ENCODE data around the gene ADAMTS3. TPM values are rescaled to one million over a fixed set of nuclear protein-coding genes. Genes with fewer than 3 reads are reported as not detected.

ADAMTS3 gene
- total RNA-seq, 1 experiment from 2014 or later = 4.4 TPM

- POLR2A ChIA-PET = no interaction called here
- ATAC-seq (no peak), DNase-seq (ENCODE audit: low spot score) (no peak)
- no peaks in the 10 kb centered on the region for H3K9me3 Mint-ChIP-seq
- no peak overlapping the region for H3K27ac Mint-ChIP-seq
- no peaks in the 10 kb centered on the region for H3K36me3 Mint-ChIP-seq
- CTCF ChIA-PET = no interaction called here
- TF ChIP-seq FOXK1 (CRISPR knock-in tag; IDR thresholded peaks at IDR 0.05) (no peak), ZBTB43 (CRISPR knock-in tag; IDR thresholded peaks at IDR 0.05) (no peak), MAX (CRISPR knock-in tag; IDR thresholded peaks at IDR 0.05) (no peak), SMAD3 (CRISPR knock-in tag; IDR thresholded peaks at IDR 0.05; ENCODE audit: borderline replicate concordance) (no peak), IRF2 (CRISPR knock-in tag; IDR thresholded peaks at IDR 0.05; ENCODE audit: borderline replicate concordance, low read depth) (no peak), NR1H2 (CRISPR knock-in tag; IDR thresholded peaks at IDR 0.05) (no peak), ZNF396 (CRISPR knock-in tag; IDR thresholded peaks at IDR 0.05; ENCODE audit: borderline replicate concordance) (no peak), ZNF317 (CRISPR knock-in tag; IDR thresholded peaks at IDR 0.05; ENCODE audit: borderline replicate concordance, low read depth) (no peak), ETV6 (CRISPR knock-in tag; IDR thresholded peaks at IDR 0.05) (no peak), EMX1 (CRISPR knock-in tag; IDR thresholded peaks at IDR 0.05) (no peak), CREM (CRISPR knock-in tag; IDR thresholded peaks at IDR 0.05) (no peak), ZNF219 (CRISPR knock-in tag; IDR thresholded peaks at IDR 0.05; ENCODE audit: borderline replicate concordance) (no peak), CTCF (IDR thresholded peaks at IDR 0.05) (no peak), USF2 (CRISPR knock-in tag; IDR thresholded peaks at IDR 0.05) (no peak), RORB (CRISPR knock-in tag; IDR thresholded peaks at IDR 0.05) (no peak), ATF3 (CRISPR knock-in tag; conservative IDR thresholded peaks at IDR 0.05) (no peak), ZNF423 (CRISPR knock-in tag; IDR thresholded peaks at IDR 0.05) (no peak), TEAD1 (CRISPR knock-in tag; IDR thresholded peaks at IDR 0.05) (no peak)
- peaks cover 3% of the 10 kb centered on the region; the same call in 1 of the 2 replicates for H3K4me1 Mint-ChIP-seq
- H3K27me3 Mint-ChIP-seq (ENCODE audit: low read depth) = no peaks in the 10 kb centered on the region
- no peak overlapping the region for H3K4me3 Mint-ChIP-seq
Measured at GRCh38 chr4:72391281-72391680, 177.7 kb downstream of the ADAMTS3 start.

- no peak for ATAC-seq
- ChIA-PET POLR2A (no interaction called here), CTCF (no interaction called here)
- TF ChIP-seq FOXP4 (CRISPR knock-in tag; IDR thresholded peaks at IDR 0.05) = no peak
- TF ChIP-seq FOXJ3 (CRISPR knock-in tag; IDR thresholded peaks at IDR 0.05; ENCODE audit: borderline replicate concordance) = no peak
- no peak for TF ChIP-seq ZNF281 (CRISPR knock-in tag; IDR thresholded peaks at IDR 0.05)
- no peak for TF ChIP-seq ATF6 (CRISPR knock-in tag; IDR thresholded peaks at IDR 0.05)
- no peak for TF ChIP-seq ZNF416 (CRISPR knock-in tag; IDR thresholded peaks at IDR 0.05)
- TF ChIP-seq NR3C1 (CRISPR knock-in tag; conservative IDR thresholded peaks at IDR 0.05; ENCODE audit: low read depth) = no peak
- TF ChIP-seq IRF2 (CRISPR knock-in tag; IDR thresholded peaks at IDR 0.05; ENCODE audit: borderline replicate concordance, low read depth) = no peak
- Mint-ChIP-seq H3K27ac (no peak overlapping the region), H3K4me1 (peaks cover 3% of the 10 kb centered on the region; the same call in 1 of the 2 replicates), H3K4me3 (no peak overlapping the region), H3K9me3 (no peaks in the 10 kb centered on the region), H3K36me3 (no peaks in the 10 kb centered on the region), H3K27me3 (ENCODE audit: low read depth) (no peaks in the 10 kb centered on the region)
- no peak for DNase-seq (ENCODE audit: low spot score)
Measured at GRCh38 chr4:72390409-72390808, 178.6 kb downstream of the ADAMTS3 start.
